Mesodermal cell (in vitro differentiated cells): ENCODE data around the gene PCDHGB2.
"Not testable (repeated sequence)": the region's sequence is repeated elsewhere in the genome, so short reads cannot be mapped to it uniquely, and the experiment has no call there.

Experiments
- H3K27ac ChIP-seq: 2 replicates; pipeline ENCODE4 v1.7.0; 2013; ENCODE audit warnings: mild to moderate bottlenecking, low read depth, low read length, moderate library complexity; ENCODE audit not compliant: severe bottlenecking
- H3K36me3 ChIP-seq: 2 replicates; pipeline ENCODE4 v1.7.1; 2013; ENCODE audit warnings: mild to moderate bottlenecking, low read length, moderate library complexity; ENCODE audit not compliant: control insufficient read depth, insufficient read depth
- H3K4me1 ChIP-seq: one replicate; pipeline ENCODE4 v1.7.1; 2013; ENCODE audit warnings: mild to moderate bottlenecking, low read length; ENCODE audit not compliant: insufficient read depth, control insufficient read depth, poor library complexity, severe bottlenecking
- H3K4me3 ChIP-seq: 2 replicates; pipeline ENCODE4 v1.7.0; 2013; ENCODE audit warnings: low read length, control low read depth, mild to moderate bottlenecking; ENCODE audit not compliant: insufficient read depth, poor library complexity, severe bottlenecking; ENCODE audit errors: extremely low read depth
- H3K9me3 ChIP-seq: 2 replicates; pipeline ENCODE4 v1.7.1; 2013; ENCODE audit warnings: mild to moderate bottlenecking, low read length, moderate library complexity; ENCODE audit not compliant: control insufficient read depth
- WGBS, 2 experiments: methylation state at CpG; one replicate each; pipeline ENCODE4 v1.1.5; 2013; ENCODE audit warnings: missing lambda C conversion rate in 2 of 2; ENCODE audit not compliant: insufficient coverage in 2 of 2; 5-methylcytosine and 5-hydroxymethylcytosine counted together

Gene PCDHGB2

DNA sequence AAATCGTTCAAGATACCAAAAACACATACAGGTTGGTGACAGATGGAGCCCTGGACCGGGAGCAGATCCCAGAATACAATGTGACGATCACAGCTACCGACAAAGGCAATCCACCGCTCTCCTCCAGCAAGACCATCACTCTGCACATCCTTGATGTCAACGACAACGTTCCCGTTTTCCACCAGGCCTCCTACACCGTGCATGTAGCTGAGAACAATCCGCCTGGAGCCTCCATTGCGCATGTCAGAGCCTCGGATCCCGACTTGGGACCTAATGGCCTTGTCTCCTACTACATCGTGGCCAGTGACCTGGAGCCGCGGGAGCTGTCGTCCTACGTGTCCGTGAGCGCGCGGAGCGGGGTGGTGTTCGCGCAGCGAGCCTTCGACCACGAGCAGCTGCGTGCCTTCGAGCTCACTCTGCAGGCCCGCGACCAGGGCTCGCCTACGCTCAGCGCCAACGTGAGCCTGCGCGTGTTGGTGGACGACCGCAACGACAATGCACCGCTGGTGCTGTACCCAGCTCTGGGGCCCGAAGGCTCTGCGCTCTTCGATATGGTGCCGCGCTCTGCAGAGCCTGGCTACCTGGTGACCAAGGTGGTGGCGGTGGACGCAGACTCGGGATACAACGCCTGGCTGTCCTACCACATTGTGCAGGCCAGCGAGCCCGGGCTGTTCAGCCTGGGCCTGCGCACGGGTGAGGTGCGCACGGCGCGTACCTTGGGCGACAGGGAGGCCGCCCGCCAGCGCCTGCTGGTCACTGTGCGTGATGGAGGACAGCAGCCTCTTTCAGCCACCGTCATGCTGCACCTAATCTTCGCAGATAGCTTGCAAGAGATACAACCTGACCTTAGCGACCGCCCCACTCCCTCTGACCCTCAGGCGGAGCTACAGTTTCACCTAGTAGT, 12.0 kb downstream of the PCDHGB2 start:
- H3K4me3 ChIP-seq, result no peak overlapping the region
- H3K9me3 ChIP-seq, result peaks cover 16% of the 10 kb centered on the region
- no peaks in the 10 kb centered on the region for H3K4me1 ChIP-seq
- no peaks in the 10 kb centered on the region for H3K36me3 ChIP-seq
- H3K27ac ChIP-seq, result no peak overlapping the region
- 96% methylated on average over 66 of the region's 69 CpGs for WGBS, 2 experiments

DNA sequence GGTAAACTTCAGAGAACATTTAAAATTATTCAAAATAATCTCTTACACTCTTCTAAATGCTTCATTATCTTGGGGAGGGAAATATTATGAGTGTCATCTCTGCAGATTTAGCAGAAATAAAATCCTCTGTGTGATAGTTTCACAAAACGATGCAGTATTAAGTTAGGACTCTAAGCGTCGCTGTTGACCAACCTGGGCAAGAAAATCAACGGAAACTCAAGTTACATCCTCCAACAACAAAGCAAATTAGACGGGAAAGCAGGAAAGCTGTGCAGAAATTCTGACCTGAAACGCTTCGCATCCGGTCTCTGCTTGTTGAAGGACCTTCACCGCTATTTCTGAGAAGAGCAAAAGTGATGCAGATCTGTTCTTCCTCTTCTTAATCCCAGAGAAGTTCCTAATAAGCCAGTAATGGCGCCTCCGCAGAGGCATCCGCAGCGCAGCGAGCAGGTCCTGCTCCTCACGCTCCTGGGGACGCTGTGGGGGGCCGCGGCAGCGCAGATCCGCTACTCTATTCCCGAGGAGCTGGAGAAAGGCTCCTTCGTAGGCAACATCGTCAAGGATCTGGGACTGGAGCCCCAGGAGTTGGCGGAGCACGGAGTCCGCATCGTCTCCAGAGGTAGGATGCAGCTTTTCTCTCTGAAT, 14.0 kb downstream of the PCDHGB2 start, which contains the start of gene PCDHGA6:
TSS of gene PCDHGA6 (plus strand) at position 219 of the 645 bp plus-strand sequence. CDS start at position 412, 193 bp downstream.
- no peak within 1 kb of the TSS for H3K27ac ChIP-seq
- no peaks in the 10 kb centered on the region for H3K4me1 ChIP-seq
- 93% methylated on average over 26 to 27 of the region's 27 CpGs for WGBS, 2 experiments
- peaks cover 16% of the 10 kb centered on the region for H3K9me3 ChIP-seq
- H3K36me3 ChIP-seq, result no peaks in the 10 kb centered on the region
- H3K4me3 ChIP-seq, result no peak within 1 kb of the TSS

GRCh38 chr5:141374627-141375026, 14.8 kb downstream of the PCDHGB2 start:
- WGBS, 2 experiments, result 84 to 94% methylated on average over 14 of the region's 14 CpGs
- Histone ChIP-seq H3K27ac (no peak overlapping the region), H3K4me1 (no peaks in the 10 kb centered on the region), H3K9me3 (peaks cover 16% of the 10 kb centered on the region), H3K36me3 (no peaks in the 10 kb centered on the region), H3K4me3 (no peak overlapping the region)

DNA sequence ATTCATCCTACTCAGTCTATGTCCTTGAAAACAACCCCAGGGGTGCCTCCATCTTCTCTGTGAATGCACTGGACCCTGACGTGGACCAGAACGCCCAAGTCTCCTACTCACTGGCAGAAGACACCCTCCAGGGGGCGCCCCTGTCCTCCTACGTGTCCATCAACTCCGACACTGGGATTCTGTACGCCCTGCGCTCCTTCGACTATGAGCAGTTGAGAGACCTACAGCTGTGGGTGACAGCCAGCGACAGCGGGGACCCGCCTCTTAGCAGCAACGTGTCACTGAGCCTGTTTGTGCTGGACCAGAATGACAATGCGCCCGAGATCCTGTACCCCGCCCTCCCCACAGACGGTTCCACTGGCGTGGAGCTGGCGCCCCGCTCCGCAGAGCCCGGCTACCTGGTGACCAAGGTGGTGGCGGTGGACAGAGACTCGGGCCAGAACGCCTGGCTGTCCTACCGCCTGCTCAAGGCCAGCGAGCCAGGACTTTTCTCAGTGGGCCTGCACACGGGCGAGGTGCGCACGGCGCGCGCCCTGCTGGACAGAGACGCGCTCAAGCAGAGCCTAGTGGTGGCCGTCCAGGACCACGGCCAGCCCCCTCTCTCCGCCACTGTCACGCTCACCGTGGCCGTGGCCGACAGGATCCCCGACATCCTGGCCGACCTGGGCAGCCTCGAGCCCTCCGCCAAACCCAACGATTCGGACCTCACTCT, 15.8 kb downstream of the PCDHGB2 start:
- H3K4me3 ChIP-seq, H3K27ac ChIP-seq, H3K36me3 ChIP-seq, H3K4me1 ChIP-seq: not testable (repeated sequence)
- peaks cover 16% of the 10 kb centered on the region for H3K9me3 ChIP-seq
- WGBS, 2 experiments, result 94 to 95% methylated on average over 21 to 30 of the region's 48 CpGs

DNA sequence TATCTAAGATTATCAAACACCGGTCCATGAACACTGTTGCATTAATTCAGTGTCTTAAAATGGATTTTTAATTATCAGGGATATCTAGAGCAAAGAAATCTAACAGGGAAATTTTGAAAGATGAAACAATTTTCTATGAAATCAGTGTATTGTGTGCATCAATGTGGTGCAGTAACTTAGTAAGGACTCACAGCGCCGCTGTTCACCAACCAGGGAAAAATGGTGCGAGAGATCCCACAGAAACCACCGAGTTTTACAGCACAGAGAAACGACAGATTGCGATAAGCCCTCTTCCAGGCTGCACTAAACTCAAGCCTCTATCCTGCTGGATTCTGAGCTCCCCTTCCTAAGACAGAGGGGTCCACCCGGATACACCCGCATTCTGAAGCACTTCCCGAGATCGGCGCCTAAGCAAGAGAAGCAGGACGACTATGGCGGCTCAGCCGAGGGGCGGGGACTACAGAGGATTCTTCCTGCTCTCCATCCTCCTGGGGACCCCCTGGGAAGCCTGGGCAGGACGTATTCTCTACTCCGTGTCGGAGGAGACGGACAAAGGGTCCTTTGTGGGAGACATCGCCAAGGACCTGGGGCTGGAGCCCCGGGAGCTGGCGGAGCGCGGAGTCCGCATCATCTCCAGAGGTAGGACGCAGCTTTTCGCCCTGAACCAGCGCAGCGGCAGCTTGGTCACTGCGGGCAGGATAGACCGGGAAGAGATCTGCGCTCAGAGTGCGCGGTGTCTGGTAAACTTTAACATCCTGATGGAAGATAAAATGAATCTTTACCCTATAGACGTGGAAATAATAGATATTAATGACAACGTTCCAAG, 22.9 kb downstream of the PCDHGB2 start, which contains the start of gene PCDHGA7:
TSS of gene PCDHGA7 (plus strand) at position 274 of the 826 bp plus-strand sequence. CDS start at position 432, 158 bp downstream.
- Histone ChIP-seq H3K9me3 (peaks cover 19% of the 10 kb centered on the region), H3K4me3 (no peak within 1 kb of the TSS), H3K4me1 (no peaks in the 10 kb centered on the region), H3K27ac (no peak within 1 kb of the TSS), H3K36me3 (no peaks in the 10 kb centered on the region)
- 94 to 96% methylated on average over 35 to 36 of the region's 37 CpGs for WGBS, 2 experiments

- H3K4me3 ChIP-seq, result no peak overlapping the region
- WGBS, 2 experiments, result 95 to 98% methylated on average over 14 to 20 of the region's 21 CpGs
- H3K4me1 ChIP-seq, result no peaks in the 10 kb centered on the region
- H3K27ac ChIP-seq, result no peak overlapping the region
- peaks cover 20% of the 10 kb centered on the region for H3K9me3 ChIP-seq
- no peaks in the 10 kb centered on the region for H3K36me3 ChIP-seq
Measured at GRCh38 chr5:141383345-141383744, 23.6 kb downstream of the PCDHGB2 start.

GRCh38 chr5:141384471-141385267, 24.9 kb downstream of the PCDHGB2 start:
- WGBS, 2 experiments, result 94 to 95% methylated on average over 39 to 43 of the region's 43 CpGs
- Histone ChIP-seq H3K4me1 (no peaks in the 10 kb centered on the region), H3K27ac (no peak overlapping the region), H3K4me3 (no peak overlapping the region), H3K9me3 (peaks cover 31% of the 10 kb centered on the region), H3K36me3 (no peaks in the 10 kb centered on the region)

GRCh38 chr5:141387557-141388311, 27.9 kb downstream of the PCDHGB2 start, which contains the start of gene PCDHGB4:
Gene PCDHGB4, plus strand, starts transcription at chr5:141387698. Its CDS starts 187 bp downstream, at chr5:141387885.
- WGBS, 2 experiments, result 64 to 74% methylated on average over 12 to 15 of the region's 40 CpGs
- Histone ChIP-seq H3K9me3 (peaks cover 49% of the 10 kb centered on the region), H3K4me3 (peak within 1 kb of the TSS; percentile 18)
- H3K4me1 ChIP-seq, H3K27ac ChIP-seq, H3K36me3 ChIP-seq: not testable (repeated sequence)

DNA sequence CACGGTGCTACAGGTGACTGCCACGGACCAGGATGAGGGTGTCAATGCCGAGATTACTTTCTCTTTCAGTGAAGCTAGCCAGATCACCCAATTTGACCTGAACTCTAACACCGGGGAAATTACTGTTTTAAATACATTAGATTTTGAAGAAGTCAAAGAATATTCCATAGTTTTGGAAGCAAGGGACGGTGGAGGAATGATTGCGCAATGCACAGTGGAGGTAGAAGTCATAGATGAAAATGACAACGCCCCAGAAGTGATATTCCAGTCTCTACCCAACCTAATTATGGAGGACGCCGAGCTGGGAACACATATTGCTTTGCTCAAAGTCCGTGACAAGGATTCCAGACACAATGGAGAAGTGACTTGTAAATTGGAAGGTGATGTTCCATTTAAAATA, 28.9 kb downstream of the PCDHGB2 start:
- Histone ChIP-seq H3K36me3 (peaks cover 14% of the 10 kb centered on the region), H3K9me3 (peaks cover 50% of the 10 kb centered on the region), H3K4me3 (no peak overlapping the region), H3K27ac (no peak overlapping the region), H3K4me1 (no peaks in the 10 kb centered on the region)
- WGBS, 2 experiments, result 94 to 98% methylated on average over 4 to 6 of the region's 10 CpGs
